ENCODE measurements around the gene DUSP1. TPM values are rescaled to one million over a fixed set of nuclear protein-coding genes. Genes with fewer than 3 reads are reported as not detected.
A peak's percentile ranks its signal among the peaks of the same experiment; 100 is the strongest.

Gene DUSP1
- total and polyA plus RNA-seq, 2 of the 13 experiments (the other 11 are each of a cell fraction or from before 2014, with no cell fraction given), result 27.1 to 55.5 TPM

DNA sequence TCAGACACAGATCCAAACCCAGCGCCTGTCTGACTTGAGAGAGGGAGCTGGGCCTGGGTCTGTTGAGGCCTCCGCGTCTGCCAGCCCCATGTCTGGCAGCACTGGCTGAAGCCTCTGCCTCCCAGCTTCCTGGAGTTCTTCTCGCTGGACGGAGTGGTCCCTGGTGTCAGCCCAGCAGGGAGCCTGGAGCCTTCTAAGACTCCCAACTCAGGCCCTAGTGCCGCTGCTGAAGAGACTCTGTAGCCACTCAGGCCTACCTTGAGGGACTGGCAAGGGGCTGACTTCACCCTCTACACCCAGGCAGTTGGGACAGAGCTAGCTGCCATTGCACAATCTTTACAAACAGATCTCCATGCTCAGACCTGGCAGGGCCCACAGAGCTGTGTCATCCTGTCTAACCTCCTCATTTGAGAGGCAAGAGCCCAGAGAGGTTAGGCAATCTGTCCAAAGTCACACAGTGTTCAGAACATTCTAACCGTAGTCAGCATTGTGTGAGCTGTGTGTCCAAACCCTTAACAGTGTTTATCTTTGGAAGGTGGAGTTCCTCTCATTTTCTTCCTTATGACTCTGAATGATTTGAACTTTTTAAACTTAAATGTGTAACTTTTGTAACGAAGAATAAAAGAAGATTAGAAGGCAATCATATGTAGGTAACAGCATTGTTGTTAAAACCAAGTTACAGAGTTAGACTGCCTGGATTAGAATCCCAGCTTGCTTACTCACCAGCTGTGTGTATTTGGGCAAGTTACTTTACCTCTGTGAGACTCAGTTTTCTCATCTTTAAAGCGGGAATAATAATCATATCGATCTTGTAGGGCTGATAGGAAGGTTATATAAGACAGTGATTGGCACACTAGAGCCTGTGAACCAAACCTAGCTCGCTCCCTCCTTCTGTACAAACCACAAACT lies 4.6 kb upstream of the DUSP1 start (continued):
- TF ChIP-seq, protein P1, sequence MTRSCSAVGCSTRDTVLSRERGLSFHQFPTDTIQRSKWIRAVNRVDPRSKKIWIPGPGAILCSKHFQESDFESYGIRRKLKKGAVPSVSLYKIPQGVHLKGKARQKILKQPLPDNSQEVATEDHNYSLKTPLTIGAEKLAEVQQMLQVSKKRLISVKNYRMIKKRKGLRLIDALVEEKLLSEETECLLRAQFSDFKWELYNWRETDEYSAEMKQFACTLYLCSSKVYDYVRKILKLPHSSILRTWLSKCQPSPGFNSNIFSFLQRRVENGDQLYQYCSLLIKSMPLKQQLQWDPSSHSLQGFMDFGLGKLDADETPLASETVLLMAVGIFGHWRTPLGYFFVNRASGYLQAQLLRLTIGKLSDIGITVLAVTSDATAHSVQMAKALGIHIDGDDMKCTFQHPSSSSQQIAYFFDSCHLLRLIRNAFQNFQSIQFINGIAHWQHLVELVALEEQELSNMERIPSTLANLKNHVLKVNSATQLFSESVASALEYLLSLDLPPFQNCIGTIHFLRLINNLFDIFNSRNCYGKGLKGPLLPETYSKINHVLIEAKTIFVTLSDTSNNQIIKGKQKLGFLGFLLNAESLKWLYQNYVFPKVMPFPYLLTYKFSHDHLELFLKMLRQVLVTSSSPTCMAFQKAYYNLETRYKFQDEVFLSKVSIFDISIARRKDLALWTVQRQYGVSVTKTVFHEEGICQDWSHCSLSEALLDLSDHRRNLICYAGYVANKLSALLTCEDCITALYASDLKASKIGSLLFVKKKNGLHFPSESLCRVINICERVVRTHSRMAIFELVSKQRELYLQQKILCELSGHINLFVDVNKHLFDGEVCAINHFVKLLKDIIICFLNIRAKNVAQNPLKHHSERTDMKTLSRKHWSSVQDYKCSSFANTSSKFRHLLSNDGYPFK (CRISPR knock-in tag; IDR thresholded peaks at IDR 0.05; ENCODE audit: borderline replicate concordance), result peak; percentile 44; the same call in 1 of the 2 replicates
- TF ChIP-seq MEIS1 (CRISPR knock-in tag; IDR thresholded peaks at IDR 0.05; ENCODE audit: borderline replicate concordance) (peak; percentile 20; the same call in 1 of the 2 replicates), FOXK2 (IDR thresholded peaks at IDR 0.05) (no peak), MAZ (IDR thresholded peaks at IDR 0.05; ENCODE audit: borderline replicate concordance, low read depth, low read length) (peak; percentile 47; the same call in 1 of the 2 replicates), MAZ (CRISPR knock-in tag; IDR thresholded peaks at IDR 0.05; ENCODE audit: low read depth) (peak; percentile 14; the same call in 1 of the 2 replicates), FOSL2 (CRISPR knock-in tag; IDR thresholded peaks at IDR 0.05) (peak; percentile 92), JUN (CRISPR knock-in tag; IDR thresholded peaks at IDR 0.05) (no peak; the same call in 1 of the 2 replicates), PHF5A (CRISPR knock-in tag; IDR thresholded peaks at IDR 0.05; ENCODE audit: low read depth, unreplicated experiment) (peak; percentile 35), MAFF (IDR thresholded peaks at IDR 0.05; ENCODE audit: low read depth, low read length) (peak; percentile 62; the same call in 1 of the 2 replicates), ZNF550 (CRISPR knock-in tag; IDR thresholded peaks at IDR 0.05; ENCODE audit: borderline replicate concordance) (0 out of 2 replicates have a peak, but pooled peaks have one; percentile 45), ZBTB8A (CRISPR knock-in tag; IDR thresholded peaks at IDR 0.05; ENCODE audit: borderline replicate concordance, low read depth) (no peak), FOXA3 (CRISPR knock-in tag; IDR thresholded peaks at IDR 0.05) (peak; percentile 82), ZNF768 (CRISPR knock-in tag; IDR thresholded peaks at IDR 0.05) (peak; percentile 99), SOX5 (CRISPR knock-in tag; IDR thresholded peaks at IDR 0.05; ENCODE audit: borderline replicate concordance) (peak; percentile 51; the same call in 1 of the 2 replicates), NFIC (IDR thresholded peaks at IDR 0.05; ENCODE audit: low read length) (no peak)
- TF ChIP-seq, protein P2, sequence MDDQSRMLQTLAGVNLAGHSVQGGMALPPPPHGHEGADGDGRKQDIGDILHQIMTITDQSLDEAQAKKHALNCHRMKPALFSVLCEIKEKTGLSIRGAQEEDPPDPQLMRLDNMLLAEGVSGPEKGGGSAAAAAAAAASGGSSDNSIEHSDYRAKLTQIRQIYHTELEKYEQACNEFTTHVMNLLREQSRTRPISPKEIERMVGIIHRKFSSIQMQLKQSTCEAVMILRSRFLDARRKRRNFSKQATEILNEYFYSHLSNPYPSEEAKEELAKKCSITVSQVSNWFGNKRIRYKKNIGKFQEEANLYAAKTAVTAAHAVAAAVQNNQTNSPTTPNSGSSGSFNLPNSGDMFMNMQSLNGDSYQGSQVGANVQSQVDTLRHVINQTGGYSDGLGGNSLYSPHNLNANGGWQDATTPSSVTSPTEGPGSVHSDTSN (CRISPR knock-in tag; IDR thresholded peaks at IDR 0.05; ENCODE audit: borderline replicate concordance), result no peak
- TF ChIP-seq, protein P3, sequence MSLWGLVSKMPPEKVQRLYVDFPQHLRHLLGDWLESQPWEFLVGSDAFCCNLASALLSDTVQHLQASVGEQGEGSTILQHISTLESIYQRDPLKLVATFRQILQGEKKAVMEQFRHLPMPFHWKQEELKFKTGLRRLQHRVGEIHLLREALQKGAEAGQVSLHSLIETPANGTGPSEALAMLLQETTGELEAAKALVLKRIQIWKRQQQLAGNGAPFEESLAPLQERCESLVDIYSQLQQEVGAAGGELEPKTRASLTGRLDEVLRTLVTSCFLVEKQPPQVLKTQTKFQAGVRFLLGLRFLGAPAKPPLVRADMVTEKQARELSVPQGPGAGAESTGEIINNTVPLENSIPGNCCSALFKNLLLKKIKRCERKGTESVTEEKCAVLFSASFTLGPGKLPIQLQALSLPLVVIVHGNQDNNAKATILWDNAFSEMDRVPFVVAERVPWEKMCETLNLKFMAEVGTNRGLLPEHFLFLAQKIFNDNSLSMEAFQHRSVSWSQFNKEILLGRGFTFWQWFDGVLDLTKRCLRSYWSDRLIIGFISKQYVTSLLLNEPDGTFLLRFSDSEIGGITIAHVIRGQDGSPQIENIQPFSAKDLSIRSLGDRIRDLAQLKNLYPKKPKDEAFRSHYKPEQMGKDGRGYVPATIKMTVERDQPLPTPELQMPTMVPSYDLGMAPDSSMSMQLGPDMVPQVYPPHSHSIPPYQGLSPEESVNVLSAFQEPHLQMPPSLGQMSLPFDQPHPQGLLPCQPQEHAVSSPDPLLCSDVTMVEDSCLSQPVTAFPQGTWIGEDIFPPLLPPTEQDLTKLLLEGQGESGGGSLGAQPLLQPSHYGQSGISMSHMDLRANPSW (CRISPR knock-in tag; IDR thresholded peaks at IDR 0.05; ENCODE audit: borderline replicate concordance), result no peak
- TF ChIP-seq, protein P4, sequence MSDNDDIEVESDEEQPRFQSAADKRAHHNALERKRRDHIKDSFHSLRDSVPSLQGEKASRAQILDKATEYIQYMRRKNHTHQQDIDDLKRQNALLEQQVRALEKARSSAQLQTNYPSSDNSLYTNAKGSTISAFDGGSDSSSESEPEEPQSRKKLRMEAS (IDR thresholded peaks at IDR 0.05), result no peak
- TF ChIP-seq, protein P5, sequence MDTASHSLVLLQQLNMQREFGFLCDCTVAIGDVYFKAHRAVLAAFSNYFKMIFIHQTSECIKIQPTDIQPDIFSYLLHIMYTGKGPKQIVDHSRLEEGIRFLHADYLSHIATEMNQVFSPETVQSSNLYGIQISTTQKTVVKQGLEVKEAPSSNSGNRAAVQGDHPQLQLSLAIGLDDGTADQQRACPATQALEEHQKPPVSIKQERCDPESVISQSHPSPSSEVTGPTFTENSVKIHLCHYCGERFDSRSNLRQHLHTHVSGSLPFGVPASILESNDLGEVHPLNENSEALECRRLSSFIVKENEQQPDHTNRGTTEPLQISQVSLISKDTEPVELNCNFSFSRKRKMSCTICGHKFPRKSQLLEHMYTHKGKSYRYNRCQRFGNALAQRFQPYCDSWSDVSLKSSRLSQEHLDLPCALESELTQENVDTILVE (CRISPR knock-in tag; IDR thresholded peaks at IDR 0.05), result peak; percentile 62; the same call in 1 of the 2 replicates
- TF ChIP-seq, protein P6, sequence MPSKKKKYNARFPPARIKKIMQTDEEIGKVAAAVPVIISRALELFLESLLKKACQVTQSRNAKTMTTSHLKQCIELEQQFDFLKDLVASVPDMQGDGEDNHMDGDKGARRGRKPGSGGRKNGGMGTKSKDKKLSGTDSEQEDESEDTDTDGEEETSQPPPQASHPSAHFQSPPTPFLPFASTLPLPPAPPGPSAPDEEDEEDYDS (CRISPR knock-in tag; IDR thresholded peaks at IDR 0.05), result peak; percentile 42; the same call in 1 of the 2 replicates
